IPS-18a (cell line): ENCODE data around the gene TSPAN31.

Source experiments
- H3K27ac ChIP-seq: one replicate; pipeline ENCODE4 v1.5.1; 2013; ENCODE audit warnings: low read length
- H3K27me3 ChIP-seq: one replicate; pipeline ENCODE4 v1.6.1; 2013; ENCODE audit warnings: mild to moderate bottlenecking, low read length; ENCODE audit not compliant: control insufficient read depth, insufficient read depth
- H3K36me3 ChIP-seq: one replicate; pipeline ENCODE4 v1.6.1; 2013; ENCODE audit warnings: low read depth, low read length; ENCODE audit not compliant: control insufficient read depth
- H3K4me1 ChIP-seq: one replicate; pipeline ENCODE4 v1.6.1; 2013; ENCODE audit warnings: low read depth, low read length; ENCODE audit not compliant: control insufficient read depth
- H3K4me3 ChIP-seq: one replicate; pipeline ENCODE4 v1.5.1; 2013; ENCODE audit warnings: low read length
- H3K9ac ChIP-seq: one replicate; pipeline ENCODE4 v1.6.1; 2013; ENCODE audit warnings: mild to moderate bottlenecking, low read length, moderate library complexity
- H3K9me3 ChIP-seq: one replicate; pipeline ENCODE4 v1.6.1; 2013; ENCODE audit warnings: low read depth, low read length; ENCODE audit not compliant: control insufficient read depth

The TSPAN31 gene

GRCh38 chr12:57724003-57724935 is 20.6 kb upstream of the TSPAN31 start:
- H3K9me3 ChIP-seq: no peaks in the 10 kb centered on the region
- H3K9ac ChIP-seq: no peak overlapping the region
- peaks cover 62% of the 10 kb centered on the region for H3K27me3 ChIP-seq
- no peaks in the 10 kb centered on the region for H3K4me1 ChIP-seq
- no peak overlapping the region for H3K27ac ChIP-seq
- H3K4me3 ChIP-seq: no peak overlapping the region
- peaks cover 1% of the 10 kb centered on the region for H3K36me3 ChIP-seq

- no peaks in the 10 kb centered on the region for H3K9me3 ChIP-seq
- H3K9ac ChIP-seq: no peak overlapping the region
- H3K36me3 ChIP-seq: no peaks in the 10 kb centered on the region
- H3K27ac ChIP-seq: no peak overlapping the region
- H3K4me1 ChIP-seq: no peaks in the 10 kb centered on the region
- no peak overlapping the region for H3K4me3 ChIP-seq
- H3K27me3 ChIP-seq: peaks cover 71% of the 10 kb centered on the region
Observed at GRCh38 chr12:57724936-57725740, 19.7 kb upstream of the TSPAN31 start.

- Histone ChIP-seq H3K27me3 (peaks cover 78% of the 10 kb centered on the region), H3K4me3 (peak overlapping the region; percentile 75), H3K9me3 (no peaks in the 10 kb centered on the region), H3K9ac (no peak overlapping the region), H3K4me1 (no peaks in the 10 kb centered on the region), H3K36me3 (no peaks in the 10 kb centered on the region), H3K27ac (no peak overlapping the region)
Observed at GRCh38 chr12:57725851-57726150, 19.0 kb upstream of the TSPAN31 start.

- peaks cover 83% of the 10 kb centered on the region for H3K27me3 ChIP-seq
- no peaks in the 10 kb centered on the region for H3K4me1 ChIP-seq
Observed at GRCh38 chr12:57726151-57726883, 18.5 kb upstream of the TSPAN31 start.

GRCh38 chr12:57726884-57727757 is 17.7 kb upstream of the TSPAN31 start:
- Histone ChIP-seq H3K9ac (no peak overlapping the region), H3K9me3 (no peaks in the 10 kb centered on the region), H3K27ac (no peak overlapping the region), H3K4me1 (no peaks in the 10 kb centered on the region), H3K27me3 (peaks cover 91% of the 10 kb centered on the region), H3K36me3 (no peaks in the 10 kb centered on the region), H3K4me3 (peak overlapping the region; percentile 75)

More at GRCh38 chr12:57726151-57726883, 18.5 kb upstream of the TSPAN31 start:
- Histone ChIP-seq H3K36me3 (no peaks in the 10 kb centered on the region), H3K27ac (no peak overlapping the region), H3K9ac (no peak overlapping the region), H3K4me3 (peak overlapping the region; percentile 75), H3K9me3 (no peaks in the 10 kb centered on the region)

- no peaks in the 10 kb centered on the region for H3K4me1 ChIP-seq
- no peaks in the 10 kb centered on the region for H3K36me3 ChIP-seq
- H3K9me3 ChIP-seq: no peaks in the 10 kb centered on the region
- H3K9ac ChIP-seq: no peak overlapping the region
- no peak overlapping the region for H3K27ac ChIP-seq
- no peak overlapping the region for H3K4me3 ChIP-seq
- H3K27me3 ChIP-seq: peaks cover 98% of the 10 kb centered on the region
Observed at GRCh38 chr12:57727758-57728395, 17.0 kb upstream of the TSPAN31 start.

- Histone ChIP-seq H3K4me1 (no peaks in the 10 kb centered on the region), H3K9me3 (no peaks in the 10 kb centered on the region), H3K27me3 (peaks cover 99% of the 10 kb centered on the region), H3K9ac (no peak overlapping the region), H3K27ac (no peak overlapping the region), H3K36me3 (no peaks in the 10 kb centered on the region), H3K4me3 (no peak overlapping the region)
Observed at GRCh38 chr12:57729321-57729844, 15.5 kb upstream of the TSPAN31 start.

GRCh38 chr12:57730336-57731067 is 14.3 kb upstream of the TSPAN31 start:
- H3K9ac ChIP-seq: no peak overlapping the region
- H3K9me3 ChIP-seq: no peaks in the 10 kb centered on the region
- peaks cover 5% of the 10 kb centered on the region for H3K4me1 ChIP-seq
- H3K27ac ChIP-seq: no peak overlapping the region
- H3K36me3 ChIP-seq: no peaks in the 10 kb centered on the region
- H3K4me3 ChIP-seq: no peak overlapping the region
- H3K27me3 ChIP-seq: peaks cover 99% of the 10 kb centered on the region

- Histone ChIP-seq H3K4me3 (no peak overlapping the region), H3K9me3 (no peaks in the 10 kb centered on the region), H3K9ac (no peak overlapping the region), H3K4me1 (peaks cover 8% of the 10 kb centered on the region), H3K27me3 (peaks cover 100% of the 10 kb centered on the region), H3K36me3 (no peaks in the 10 kb centered on the region), H3K27ac (no peak overlapping the region)
Observed at GRCh38 chr12:57731411-57732080, 13.3 kb upstream of the TSPAN31 start.
